Tongue (tissue), 2 donors: ENCODE measurements around the gene TUBGCP3. TPM values are rescaled to one million over a fixed set of nuclear protein-coding genes. Genes with fewer than 3 reads are reported as not detected.

Experiments used
- DNase-seq: peaks from one replicate; pipeline ENCODE4 v3.0.0-alpha.2; 2015
- total RNA-seq: library from RNA; depleted of rRNA; stranded (reverse); fragments of >200 nt; gene quantifications from one replicate; pipeline ENCODE4 v1.2.3, GENCODE V29; 2014

The TUBGCP3 gene
- total RNA-seq, 1 donor from 2014 or later: 37.0 TPM

DNA sequence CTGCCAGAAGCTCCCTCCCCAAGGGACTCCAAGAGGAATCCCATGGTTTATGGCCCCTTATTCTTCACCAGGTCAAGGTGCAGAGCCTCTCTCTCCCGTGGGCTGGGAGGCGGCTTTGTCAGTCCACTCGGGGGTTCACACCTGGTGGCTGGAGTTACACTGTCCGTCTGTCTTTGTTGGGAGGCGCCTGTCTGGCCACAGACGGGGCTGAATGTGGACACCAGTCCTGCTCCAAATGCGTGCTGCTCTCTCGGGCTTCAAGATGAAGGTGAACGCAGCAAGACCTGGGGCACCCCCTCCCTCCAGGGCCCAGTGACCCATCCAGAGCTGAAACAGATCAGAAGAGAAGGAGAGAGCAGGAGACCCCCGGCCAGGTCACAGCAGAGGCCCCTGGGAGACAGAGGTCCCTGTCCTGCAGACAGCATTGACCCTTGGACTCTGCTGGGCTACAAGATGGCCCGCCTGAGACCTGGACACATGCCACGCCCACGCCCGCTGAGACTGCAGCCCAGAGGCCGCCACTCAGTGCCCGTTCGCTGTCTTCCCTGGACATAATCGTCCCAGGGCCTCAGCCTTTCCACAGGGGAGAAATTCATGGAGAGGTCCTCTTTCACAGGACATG lies 29.9 kb upstream of the TUBGCP3 start:
- no peak for DNase-seq

DNA sequence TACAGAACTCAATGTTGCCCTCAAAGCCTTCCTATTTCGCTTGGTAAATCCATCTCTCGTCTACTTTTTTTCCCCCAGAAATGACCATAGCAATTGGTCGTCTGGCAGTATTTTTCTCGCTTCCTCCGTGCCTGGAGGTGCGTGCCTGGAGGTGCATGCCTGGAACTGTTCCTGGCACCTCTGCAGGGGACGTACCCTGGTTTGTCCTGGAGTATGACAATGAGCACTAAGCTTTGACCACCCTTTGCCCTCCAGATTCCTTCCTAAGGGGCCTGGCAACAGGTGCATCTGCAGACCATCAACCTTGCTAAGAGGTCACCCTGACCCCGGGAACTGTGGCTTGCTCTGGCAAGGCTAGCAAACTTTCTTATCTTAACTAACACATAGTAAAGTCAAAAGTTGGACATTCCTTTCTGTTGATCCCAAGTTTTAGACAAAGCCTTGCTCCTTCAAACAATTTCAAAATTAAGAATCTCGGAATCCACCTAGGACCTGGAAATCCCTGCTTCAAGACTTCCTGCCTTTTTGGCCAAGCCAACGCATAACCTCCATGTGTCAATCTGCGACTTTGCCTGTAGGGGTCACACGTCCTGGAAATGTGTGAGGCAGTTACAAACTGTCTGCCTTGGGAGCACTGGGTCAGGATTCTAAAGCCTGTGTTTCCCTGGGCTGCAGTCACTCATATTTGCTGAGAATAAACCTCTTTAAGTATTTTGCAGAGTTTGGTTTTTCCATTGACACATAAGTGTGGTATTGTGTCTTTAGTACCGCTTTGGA lies 28.8 kb upstream of the TUBGCP3 start:
- DNase-seq: peak; percentile 40

DNA sequence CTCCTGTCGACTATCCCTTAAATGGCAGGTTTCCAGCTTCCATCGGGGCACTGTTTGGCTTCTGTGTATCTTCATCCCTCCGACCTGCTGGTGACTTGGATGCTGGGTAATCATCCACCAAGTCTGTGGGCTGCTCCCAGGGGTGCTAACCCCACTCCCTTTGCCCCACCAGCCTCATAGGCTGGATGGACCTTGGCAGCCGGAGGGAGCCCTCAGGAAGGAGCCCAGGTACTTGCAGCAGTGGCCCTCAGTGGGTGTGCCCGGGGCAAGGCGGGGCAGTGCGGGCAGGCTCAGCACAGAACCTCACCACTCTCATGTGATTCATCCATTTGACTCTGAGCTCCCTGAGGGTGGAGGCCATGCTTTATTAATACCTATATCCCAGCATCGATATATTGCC lies 27.4 kb upstream of the TUBGCP3 start:
- DNase-seq: no peak

DNA sequence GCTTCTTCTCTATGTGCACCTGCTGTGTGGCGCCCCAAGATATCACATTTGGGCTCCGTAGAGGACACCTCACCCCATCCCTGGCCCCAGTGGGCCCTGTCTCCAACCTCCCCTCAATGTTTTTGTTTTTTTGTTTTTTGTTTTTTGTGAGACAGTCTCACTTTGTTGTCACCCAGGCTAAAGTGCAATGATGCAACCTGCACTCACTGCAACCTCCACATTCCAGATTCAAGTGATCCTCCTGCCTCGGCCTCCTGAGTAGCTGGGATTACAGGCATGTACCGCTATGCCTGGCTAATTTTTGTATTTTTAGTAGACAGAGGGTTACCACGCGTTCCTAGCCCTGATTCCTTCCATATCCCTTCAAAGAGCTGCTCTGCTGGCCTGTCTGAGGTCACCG lies 26.9 kb upstream of the TUBGCP3 start:
- no peak for DNase-seq

DNA sequence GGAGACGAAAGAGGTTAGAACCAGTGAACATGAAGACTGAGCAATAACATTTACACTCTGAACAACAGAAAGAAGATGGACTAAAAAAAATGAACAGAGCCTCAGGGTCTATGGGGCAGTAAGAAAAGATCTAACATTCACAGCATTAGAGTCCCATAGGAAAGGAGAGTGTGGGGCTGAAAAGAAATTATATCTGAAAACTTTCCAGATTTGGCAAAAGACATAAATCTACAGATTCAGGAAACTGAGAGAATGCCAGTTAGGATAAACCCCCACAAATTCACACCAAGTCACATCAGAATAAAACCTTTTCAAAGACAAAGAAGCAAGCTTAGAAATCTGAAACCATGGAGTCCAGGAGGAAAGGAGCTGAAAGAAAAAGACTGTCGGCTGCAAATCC lies 20.3 kb upstream of the TUBGCP3 start:
- DNase-seq: no peak

DNA sequence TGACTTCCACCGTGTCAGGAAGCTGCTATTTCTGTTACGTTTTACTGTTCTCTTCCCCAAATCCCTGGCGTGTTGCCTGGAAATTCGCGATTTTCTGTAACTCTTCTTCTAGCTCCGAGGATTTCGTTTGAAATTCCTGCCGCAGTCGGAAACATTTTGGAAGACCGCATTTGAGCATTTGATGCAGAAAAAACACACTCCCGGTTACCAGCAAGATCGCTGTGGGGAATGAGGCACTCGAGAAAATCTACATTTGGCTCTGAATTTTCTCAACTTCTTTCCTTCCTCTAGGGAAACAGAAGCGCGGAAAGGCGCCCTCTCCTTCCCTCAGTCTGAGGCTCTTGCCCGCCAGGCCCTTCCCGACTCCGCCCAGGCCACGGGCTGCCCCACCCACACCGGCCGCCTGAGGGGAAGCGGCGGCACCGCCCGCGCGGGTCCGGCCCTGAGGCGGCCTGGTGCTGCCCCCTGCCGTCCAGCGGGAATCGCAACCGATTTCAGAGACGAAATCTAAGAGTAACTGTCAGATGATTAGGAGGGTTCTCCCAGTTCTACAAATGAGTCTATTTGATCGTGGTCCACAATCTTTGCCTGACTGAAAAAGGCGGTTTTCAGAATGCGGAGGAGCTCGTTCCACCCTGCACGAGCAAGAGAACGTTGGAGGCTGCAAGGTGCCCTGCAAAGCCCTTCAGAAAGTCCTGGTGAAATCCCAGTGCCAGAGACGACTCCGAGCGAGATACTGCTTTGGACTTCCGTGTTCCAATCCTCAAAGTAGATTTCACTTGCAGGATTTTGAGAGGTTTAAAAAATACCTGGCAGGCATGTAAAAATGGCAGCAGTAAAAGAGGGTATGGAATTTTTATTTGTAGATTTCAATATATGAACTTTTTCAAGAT lies 18.4 kb upstream of the TUBGCP3 start:
- DNase-seq: peak; percentile 95

DNA sequence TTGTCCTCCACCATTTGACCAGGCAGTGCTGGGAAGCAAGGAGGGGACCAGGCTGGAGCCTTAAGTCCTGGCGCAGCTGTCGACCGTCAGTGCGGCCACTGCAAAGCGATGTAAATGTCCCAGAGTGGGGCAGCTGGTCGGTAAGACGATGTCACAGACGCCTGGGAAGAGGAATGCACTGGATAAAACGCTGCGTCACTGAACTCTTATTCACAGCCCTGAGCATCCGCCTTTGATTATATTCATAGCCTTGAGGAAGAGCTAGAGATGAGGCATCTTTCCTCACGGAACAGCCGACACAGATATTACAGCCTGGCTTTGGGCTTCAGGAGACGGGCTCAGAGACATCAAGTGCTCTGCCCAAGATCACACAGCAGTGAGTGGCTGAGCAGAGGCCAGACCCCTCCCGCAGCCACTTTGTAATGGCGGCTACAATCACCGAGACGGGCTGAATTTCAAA lies 17.6 kb upstream of the TUBGCP3 start:
- DNase-seq: peak; percentile 41

DNA sequence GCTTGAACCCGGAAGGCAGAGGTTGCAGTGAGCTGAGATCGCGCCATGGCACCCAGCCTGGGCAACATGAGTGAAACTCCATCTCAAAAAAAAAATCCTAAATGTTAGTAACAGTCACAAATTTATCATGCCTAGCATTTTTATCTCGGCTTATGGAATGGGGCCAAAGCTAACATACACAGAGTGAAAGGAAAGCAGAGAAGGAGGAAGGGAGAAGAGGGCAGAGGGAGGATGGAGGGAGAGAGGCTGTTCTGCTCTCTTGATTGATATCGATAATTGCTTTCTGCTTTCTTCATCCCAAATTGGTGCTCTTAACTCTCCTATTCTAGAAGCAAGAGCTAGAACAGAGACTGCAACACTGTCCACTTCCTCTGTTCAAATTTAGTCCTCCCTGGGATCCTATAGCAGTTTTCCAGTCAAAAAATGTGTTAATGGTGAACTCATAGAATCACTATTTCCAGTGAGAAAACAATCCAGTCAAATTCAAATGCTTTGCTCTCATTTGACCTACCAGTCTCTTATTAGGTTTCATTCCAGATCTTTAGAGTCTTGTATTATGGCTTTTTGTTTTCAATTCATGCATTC lies 15.8 kb upstream of the TUBGCP3 start:
- DNase-seq: no peak

DNA sequence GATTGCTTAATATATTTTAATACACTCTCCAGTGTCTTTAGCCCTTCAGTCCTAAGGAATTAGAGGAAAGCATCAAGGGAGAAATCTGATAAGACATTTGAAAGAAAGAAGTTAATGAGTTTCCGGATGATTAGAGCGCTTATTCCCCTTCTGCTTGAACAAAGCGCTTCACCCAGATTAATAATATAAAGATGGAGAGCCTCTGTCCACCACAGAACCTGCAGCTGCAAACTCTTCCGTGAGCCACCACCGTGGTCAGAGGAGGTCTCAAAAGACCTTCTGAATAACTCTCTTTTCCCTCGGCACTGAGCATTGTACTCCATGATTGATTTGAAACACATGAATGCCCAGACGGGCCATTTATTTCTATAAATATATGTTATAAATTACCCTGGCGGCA lies 14.2 kb upstream of the TUBGCP3 start:
- DNase-seq: no peak

DNA sequence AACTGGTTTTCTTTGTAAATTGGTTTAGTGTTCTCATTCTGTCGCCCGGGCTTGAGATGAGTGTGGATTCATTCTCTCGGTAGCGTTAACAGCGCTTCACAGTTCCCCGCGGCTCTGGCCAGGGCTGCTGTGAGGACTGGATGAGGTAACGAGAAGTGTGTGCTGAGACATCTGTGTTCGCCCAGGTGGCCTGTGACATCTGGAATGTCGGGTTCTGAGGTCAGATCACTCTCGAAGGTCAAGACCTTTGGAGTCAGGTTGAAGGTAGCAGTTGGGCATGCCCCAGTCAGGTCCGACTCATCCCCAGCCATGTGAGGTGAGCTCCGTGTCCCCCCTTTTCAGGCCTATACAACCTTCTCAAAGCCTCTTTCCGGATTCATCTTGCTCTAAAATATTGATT lies 13.4 kb upstream of the TUBGCP3 start:
- DNase-seq: no peak

DNA sequence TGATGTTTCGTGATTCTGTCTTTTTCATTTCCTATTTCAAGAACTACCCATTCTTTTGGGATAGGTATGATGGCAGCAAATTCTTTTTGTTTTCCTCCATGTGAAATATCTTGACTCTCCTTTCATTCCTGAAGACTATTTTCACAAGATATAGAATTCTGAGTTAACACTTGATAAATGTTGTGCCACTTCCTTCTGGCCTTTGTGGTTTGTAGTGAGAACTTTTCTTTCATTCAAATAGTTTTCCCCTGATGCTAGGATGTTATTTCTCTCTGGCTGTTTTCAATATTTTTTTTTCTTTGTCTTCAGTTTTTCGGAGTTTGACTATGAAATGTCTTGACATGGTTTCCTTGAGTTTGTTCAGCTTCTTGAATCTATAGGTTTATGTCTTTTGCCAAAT lies 8.3 kb upstream of the TUBGCP3 start:
- DNase-seq: no peak

DNA sequence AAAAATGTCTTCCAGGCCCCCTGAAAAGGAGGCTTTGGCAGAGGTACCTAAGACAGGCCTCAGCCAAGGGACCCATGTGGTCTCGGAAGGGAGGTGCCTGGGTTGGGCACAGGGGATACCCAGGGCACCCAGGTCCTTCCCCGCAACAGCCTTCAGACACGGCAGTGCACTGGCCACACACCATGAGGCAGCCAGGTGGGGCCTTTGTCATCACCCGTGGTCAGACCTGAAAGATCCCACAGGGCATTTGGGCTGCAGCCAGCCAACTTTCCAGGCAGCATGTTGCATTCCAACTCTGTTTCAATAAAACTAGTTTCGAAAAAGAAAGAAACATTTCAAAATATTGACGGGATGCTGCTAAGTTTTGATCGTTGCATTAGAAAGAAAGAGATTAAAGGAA lies 4.7 kb upstream of the TUBGCP3 start:
- no peak for DNase-seq

DNA sequence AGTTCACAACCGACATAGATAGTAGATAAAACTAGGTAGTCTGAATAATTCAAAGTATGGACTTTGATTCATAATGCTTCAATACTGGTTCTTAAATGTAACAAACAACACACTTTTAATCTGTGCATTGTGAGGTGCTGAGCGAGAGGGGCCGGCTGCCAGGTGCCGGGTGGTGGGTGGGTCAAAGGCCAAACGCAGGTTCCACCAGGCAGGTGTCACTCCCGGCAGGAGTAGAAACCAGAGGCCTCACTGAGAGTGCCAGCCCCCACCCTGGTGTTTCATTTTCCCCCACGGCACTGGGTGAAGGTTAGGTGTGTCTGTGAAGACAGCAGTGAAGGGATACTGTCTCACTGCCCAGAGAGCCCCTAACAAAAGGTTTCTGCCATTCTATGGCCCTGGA lies 4.2 kb upstream of the TUBGCP3 start:
- no peak for DNase-seq

DNA sequence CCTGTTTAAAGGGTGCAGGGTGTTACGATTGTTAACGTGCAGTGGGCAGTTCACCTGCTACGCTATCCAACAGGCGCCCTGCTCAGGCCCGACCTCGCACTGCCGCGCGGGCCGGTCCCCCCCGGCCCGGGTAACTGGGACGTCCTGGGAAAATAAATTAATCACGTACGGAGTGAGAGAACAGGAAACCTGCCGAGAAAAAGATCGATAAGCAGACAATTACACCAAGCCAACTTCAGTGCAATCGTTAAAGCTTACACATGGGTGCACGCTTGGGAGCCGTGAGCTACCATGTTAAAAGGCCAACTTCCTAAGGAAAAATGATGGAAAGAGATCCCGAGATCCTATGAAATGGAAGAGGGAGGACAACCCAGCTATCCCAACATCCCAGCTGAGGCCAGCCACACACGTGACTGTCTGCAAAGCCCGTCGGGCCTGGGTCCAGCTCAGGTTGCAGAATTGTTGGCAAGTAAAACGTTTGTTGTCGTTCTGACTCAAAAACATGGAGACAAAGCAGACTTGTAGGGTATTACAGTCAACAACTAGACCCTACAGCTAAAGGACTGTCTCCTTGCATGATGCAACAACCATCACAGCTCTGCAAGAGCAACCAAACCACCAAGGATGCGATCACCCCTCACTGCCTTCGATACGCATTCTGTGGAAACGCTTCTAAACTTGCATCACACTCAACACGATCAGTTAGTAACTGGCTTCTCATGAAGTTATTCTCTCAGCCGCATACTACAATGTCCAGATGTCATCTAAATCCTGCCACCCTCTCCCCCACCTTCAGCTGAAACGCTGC lies 741 bp upstream of the TUBGCP3 start:
- no peak for DNase-seq

DNA sequence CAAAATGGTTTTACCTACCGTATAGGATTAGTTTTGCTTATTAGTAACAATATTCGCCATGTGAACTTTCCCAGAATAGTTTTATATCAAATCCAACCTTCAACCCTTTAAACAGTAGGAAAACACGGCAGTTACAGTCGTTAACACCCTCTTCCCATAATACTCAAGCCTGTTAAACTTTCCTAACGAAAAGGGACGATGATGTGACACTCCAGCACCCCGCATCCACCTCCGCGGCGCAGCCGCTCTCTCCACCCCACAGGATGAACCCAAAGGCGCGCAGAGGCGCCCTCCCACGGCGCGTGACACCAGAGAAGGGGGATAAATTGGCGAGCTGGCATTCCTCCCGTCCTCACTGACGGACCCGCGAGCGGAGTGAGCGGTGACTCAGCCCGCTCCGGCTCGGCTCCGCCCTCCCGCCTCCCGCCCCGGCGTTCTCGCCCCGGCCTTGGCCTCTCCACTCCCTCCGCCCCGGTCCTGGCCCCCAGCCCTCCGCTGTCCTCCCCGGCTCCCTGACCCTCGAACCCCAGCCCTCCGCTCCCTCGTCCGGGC lies 665 bp downstream of the TUBGCP3 start:
- DNase-seq: peak; percentile 87

DNA sequence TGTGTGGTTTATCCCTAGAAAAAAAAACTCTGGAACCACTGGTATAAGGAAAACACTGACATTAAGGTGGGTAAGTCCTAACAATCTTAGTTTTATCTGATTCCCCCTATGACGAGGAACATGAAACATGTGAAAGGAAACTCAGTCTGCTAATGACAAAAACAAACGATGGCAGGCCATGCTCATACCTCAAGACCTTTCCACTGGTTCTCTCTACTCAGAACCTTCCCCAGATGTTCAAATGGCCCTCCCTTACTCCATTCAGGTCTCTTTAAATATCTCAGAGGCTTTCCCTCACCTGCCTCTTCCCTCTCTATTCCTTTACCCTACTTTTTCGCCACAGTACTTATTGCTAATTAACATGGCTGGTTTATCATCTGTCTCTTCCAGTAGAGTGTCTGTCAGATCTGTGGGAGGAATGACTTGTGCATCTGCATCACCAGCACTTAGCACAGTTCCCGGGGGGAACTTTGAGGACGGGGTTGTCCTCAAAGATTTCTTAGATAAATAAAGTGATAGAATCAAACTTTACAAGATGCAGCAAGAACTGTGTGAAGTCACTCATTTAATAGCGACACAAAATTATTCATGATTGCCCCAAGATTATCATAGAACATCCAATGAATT lies 1.5 kb downstream of the TUBGCP3 start:
- no peak for DNase-seq

DNA sequence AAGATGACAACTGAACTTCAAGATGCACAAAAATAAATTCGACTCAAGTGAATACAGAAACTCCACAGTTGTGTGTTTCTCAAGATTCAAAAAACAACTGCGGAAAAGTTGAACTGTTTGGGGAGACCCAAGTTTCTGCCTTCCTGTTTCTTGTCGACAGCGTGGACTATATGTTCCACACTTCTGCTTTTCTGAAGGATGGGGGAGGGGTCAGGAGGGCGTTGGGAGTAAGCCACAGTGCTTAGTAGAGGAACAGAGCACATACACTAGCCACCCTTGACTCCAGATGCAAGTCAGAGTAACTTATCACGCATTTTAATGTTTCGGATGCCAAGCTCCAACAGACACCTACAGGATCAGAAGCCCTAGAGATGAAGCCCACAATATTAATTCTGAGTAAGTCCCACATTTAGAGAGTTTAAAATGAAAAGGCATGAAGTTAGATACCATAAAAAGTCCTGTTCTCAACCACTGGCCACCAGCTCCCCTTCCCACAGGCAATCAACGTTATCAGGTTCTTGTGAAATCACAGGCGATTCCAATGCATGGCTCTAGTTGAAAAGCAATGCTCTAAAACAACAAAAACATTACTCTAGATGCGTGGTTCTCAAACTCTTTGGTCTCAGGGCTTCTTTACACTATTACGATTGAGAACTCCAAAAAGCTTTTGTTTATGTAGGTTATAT lies 4.2 kb downstream of the TUBGCP3 start:
- no peak for DNase-seq

DNA sequence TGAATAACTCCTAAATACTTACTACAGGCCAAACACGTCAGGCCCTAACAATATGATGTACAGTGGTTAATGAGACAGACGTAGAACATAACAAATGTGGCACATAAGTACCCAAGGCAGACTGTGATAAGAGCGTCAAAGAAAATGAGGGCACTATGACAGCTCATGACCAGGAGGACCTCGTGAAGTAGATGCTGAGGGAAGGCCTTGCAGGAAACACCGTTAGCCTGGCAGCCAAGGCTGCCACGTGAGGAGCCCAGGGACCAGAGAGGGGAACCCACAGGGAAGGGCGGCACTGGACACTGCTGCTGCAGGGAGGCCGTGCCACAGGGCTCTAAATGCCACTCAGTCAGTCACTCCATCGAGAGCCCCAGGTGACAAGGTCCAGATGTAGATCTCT lies 5.7 kb downstream of the TUBGCP3 start:
- DNase-seq: no peak

DNA sequence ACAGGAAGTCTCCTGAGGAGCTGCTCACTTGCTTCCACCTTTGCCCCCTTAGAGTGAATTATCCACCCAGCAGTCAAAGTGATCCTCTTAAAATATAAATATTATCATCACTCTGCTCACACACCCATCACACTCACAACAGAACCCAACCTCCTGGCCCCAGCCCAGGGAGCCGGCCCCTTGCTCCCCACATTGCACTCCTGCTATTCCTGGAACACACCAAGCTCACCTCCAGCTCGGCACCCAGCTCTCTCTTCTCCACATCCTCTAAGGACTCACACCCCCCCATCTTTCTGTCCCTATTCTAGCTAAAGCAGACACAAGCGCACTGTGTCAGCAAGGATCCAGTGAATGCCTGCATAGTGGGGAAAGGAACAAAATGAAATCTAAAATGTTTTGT lies 7.0 kb downstream of the TUBGCP3 start:
- no peak for DNase-seq

DNA sequence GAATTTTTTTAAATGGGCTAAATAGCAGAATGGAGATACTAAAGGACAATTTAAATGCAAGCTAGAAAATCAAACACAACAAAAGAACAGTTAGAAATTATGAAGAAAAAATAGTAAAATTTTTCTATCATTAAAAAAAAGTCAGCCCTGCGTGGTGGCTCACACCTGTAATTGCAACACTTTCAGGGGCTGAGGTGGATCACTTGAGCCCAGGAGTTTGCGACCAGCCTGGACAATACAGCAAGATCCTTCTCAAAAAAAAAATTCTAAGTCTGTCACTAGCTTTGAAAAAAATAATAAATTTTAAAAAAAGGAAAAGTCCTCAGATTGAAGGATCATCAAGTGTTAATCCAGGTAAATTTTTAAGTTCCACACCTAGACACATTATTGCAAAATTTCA lies 7.7 kb downstream of the TUBGCP3 start:
- DNase-seq: no peak
